Measurements from ENCODE around the gene GALNT13. TPM values are rescaled to one million over a fixed set of nuclear protein-coding genes. Genes with fewer than 3 reads are reported as not detected.

GALNT13 gene
- polyA plus RNA-seq (2012; ENCODE audit: insufficient read length, low read depth), result 9.4 TPM

GRCh38 chr2:153871231-153872221, at the start of gene GALNT13:
TSS of gene GALNT13 (plus strand) at chr2:153871922.
- TF ChIP-seq FOXP2 (optimal IDR thresholded peaks at IDR 0.05; ENCODE audit: borderline replicate concordance, extremely low read depth, extremely low read length, insufficient read depth) (peak; percentile 50), SIN3A (IDR thresholded peaks at IDR 0.05; ENCODE audit: borderline replicate concordance, insufficient read depth, low read length) (peak; percentile 49; the same call in 1 of the 2 replicates), POLR2AphosphoS5 (IDR thresholded peaks at IDR 0.05; ENCODE audit: low read depth, low read length) (peak; percentile 52; the same call in 1 of the 2 replicates), REST (IDR thresholded peaks at IDR 0.05; ENCODE audit: insufficient read depth in 1 of 2, low read depth in 2 of 2, low read length in 2 of 2) (peak in 1 of 2 experiments; percentile 15; a peak in 2 of 4 replicates), TAF1 (IDR thresholded peaks at IDR 0.05; ENCODE audit: borderline replicate concordance, insufficient read depth, low read length) (no peak)

- no peak for TF ChIP-seq SIN3A (IDR thresholded peaks at IDR 0.05; ENCODE audit: borderline replicate concordance, insufficient read depth, low read length)
- TF ChIP-seq FOXP2 (optimal IDR thresholded peaks at IDR 0.05; ENCODE audit: borderline replicate concordance, extremely low read depth, extremely low read length, insufficient read depth), result no peak
These were observed 47.8 kb upstream of the GALNT13 start for GRCh38 chr2:153823880-153824279.

- TF ChIP-seq POLR2AphosphoS5 (IDR thresholded peaks at IDR 0.05; ENCODE audit: low read depth, low read length) (no peak), REST (IDR thresholded peaks at IDR 0.05; ENCODE audit: insufficient read depth in 1 of 2, low read depth in 2 of 2, low read length in 2 of 2) (no peak), TAF1 (IDR thresholded peaks at IDR 0.05; ENCODE audit: borderline replicate concordance, insufficient read depth, low read length) (no peak), SIN3A (IDR thresholded peaks at IDR 0.05; ENCODE audit: borderline replicate concordance, insufficient read depth, low read length) (no peak), FOXP2 (optimal IDR thresholded peaks at IDR 0.05; ENCODE audit: borderline replicate concordance, extremely low read depth, extremely low read length, insufficient read depth) (no peak)
These were observed 43.4 kb upstream of the GALNT13 start for GRCh38 chr2:153828335-153828734.

- no peak for TF ChIP-seq SIN3A (IDR thresholded peaks at IDR 0.05; ENCODE audit: borderline replicate concordance, insufficient read depth, low read length)
- TF ChIP-seq FOXP2 (optimal IDR thresholded peaks at IDR 0.05; ENCODE audit: borderline replicate concordance, extremely low read depth, extremely low read length, insufficient read depth), result no peak
- TF ChIP-seq REST (IDR thresholded peaks at IDR 0.05; ENCODE audit: insufficient read depth in 1 of 2, low read depth in 2 of 2, low read length in 2 of 2), result no peak
- TF ChIP-seq TAF1 (IDR thresholded peaks at IDR 0.05; ENCODE audit: borderline replicate concordance, insufficient read depth, low read length), result no peak
- TF ChIP-seq POLR2AphosphoS5 (IDR thresholded peaks at IDR 0.05; ENCODE audit: low read depth, low read length), result no peak
These were observed 37.1 kb upstream of the GALNT13 start for GRCh38 chr2:153834662-153835061.

- TF ChIP-seq SIN3A (IDR thresholded peaks at IDR 0.05; ENCODE audit: borderline replicate concordance, insufficient read depth, low read length) (no peak), REST (IDR thresholded peaks at IDR 0.05; ENCODE audit: insufficient read depth in 1 of 2, low read depth in 2 of 2, low read length in 2 of 2) (no peak), POLR2AphosphoS5 (IDR thresholded peaks at IDR 0.05; ENCODE audit: low read depth, low read length) (no peak), TAF1 (IDR thresholded peaks at IDR 0.05; ENCODE audit: borderline replicate concordance, insufficient read depth, low read length) (no peak), FOXP2 (optimal IDR thresholded peaks at IDR 0.05; ENCODE audit: borderline replicate concordance, extremely low read depth, extremely low read length, insufficient read depth) (no peak)
These were observed 13.5 kb upstream of the GALNT13 start for GRCh38 chr2:153858250-153858649.

Data from PFSK-1 (cell line).